Liver (tissue), 9 donors: Measurements from ENCODE around the gene TNNT3. TPM values are rescaled to one million over a fixed set of nuclear protein-coding genes. Genes with fewer than 3 reads are reported as not detected.

Experiments
- DNase-seq: peaks from one replicate; pipeline ENCODE4 v3.0.0-alpha.2; 2017; ENCODE audit warnings: low spot score
- H3K27ac ChIP-seq, 2 donors: one replicate each; pipeline ENCODE4 v1.7.0; 2013; ENCODE audit warnings: inconsistent platforms in 2 of 2, low read length in 2 of 2, control low read depth in 1 of 2, low read depth in 1 of 2, mild to moderate bottlenecking in 1 of 2
- H3K27me3 ChIP-seq, 4 donors: one replicate each; pipeline versions ENCODE4 v1.6.1 to v1.7.0; 2013; ENCODE audit warnings: low read length in 3 of 4, inconsistent platforms in 1 of 4, mild to moderate bottlenecking in 1 of 4, moderate library complexity in 1 of 4; ENCODE audit not compliant: control insufficient read depth in 4 of 4, insufficient read depth in 4 of 4
- H3K36me3 ChIP-seq, 4 donors: one replicate each; pipeline versions ENCODE4 v1.6.1 to v1.7.0; 2013; ENCODE audit warnings: low read length in 3 of 4, mild to moderate bottlenecking in 3 of 4, low read depth in 1 of 4, moderate library complexity in 1 of 4; ENCODE audit not compliant: control insufficient read depth in 4 of 4, insufficient read depth in 3 of 4
- H3K4me1 ChIP-seq, 4 donors: one replicate each; pipeline versions ENCODE4 v1.6.1 to v1.7.0; 2013; ENCODE audit warnings: low read length in 3 of 4, mild to moderate bottlenecking in 3 of 4, moderate library complexity in 1 of 4; ENCODE audit not compliant: control insufficient read depth in 4 of 4, insufficient read depth in 4 of 4
- H3K4me3 ChIP-seq, 3 donors: one replicate each; pipeline versions ENCODE4 v1.6.1 to v1.7.0; 2013; ENCODE audit warnings: low read length in 3 of 3, control low read depth in 1 of 3, low read depth in 1 of 3, mild to moderate bottlenecking in 1 of 3
- H3K9ac ChIP-seq, 2 donors: one replicate each; pipeline ENCODE4 v1.7.0; 2013; ENCODE audit warnings: low read length in 2 of 2, mild to moderate bottlenecking in 2 of 2, moderate library complexity in 2 of 2, control low read depth in 1 of 2, low read depth in 1 of 2
- H3K9me3 ChIP-seq, 4 donors: one replicate each; pipeline versions ENCODE4 v1.6.1 to v1.7.0; 2013; ENCODE audit warnings: low read length in 3 of 4; ENCODE audit not compliant: control insufficient read depth in 4 of 4
- EGR1 ChIP-seq, 2 donors: IDR thresholded peaks; 2 replicates each; pipeline ENCODE4 v1.6.1; 2016 to 2018; ENCODE audit warnings: antibody characterized with exemption in 2 of 2, low read depth in 2 of 2
- FOXA1 ChIP-seq: IDR thresholded peaks from 2 replicates; pipeline ENCODE4 v1.6.1; 2016; ENCODE audit warnings: antibody characterized with exemption
- GABPA ChIP-seq, 2 donors: IDR thresholded peaks in 1 of 2; conservative IDR thresholded peaks in 1 of 2; 2 replicates each; pipeline ENCODE4 v1.6.1; 2016; ENCODE audit warnings: antibody characterized with exemption in 2 of 2, mild to moderate bottlenecking in 1 of 2, moderate library complexity in 1 of 2
- HNF4A ChIP-seq, 2 donors: conservative IDR thresholded peaks; 2 replicates each; pipeline ENCODE4 v1.6.1; 2016; ENCODE audit warnings: antibody characterized with exemption in 2 of 2, mild to moderate bottlenecking in 2 of 2
- HNF4G ChIP-seq: IDR thresholded peaks from 2 replicates; pipeline ENCODE4 v1.6.1; 2016; ENCODE audit warnings: antibody characterized with exemption
- NR2F2 ChIP-seq: IDR thresholded peaks from 2 replicates; pipeline ENCODE4 v1.6.1; 2016; ENCODE audit warnings: antibody characterized with exemption
- RAD21 ChIP-seq, 2 donors: IDR thresholded peaks; 2 replicates each; pipeline ENCODE4 v1.6.1; 2016; ENCODE audit warnings: antibody characterized with exemption in 2 of 2, mild to moderate bottlenecking in 2 of 2
- REST ChIP-seq: IDR thresholded peaks from 2 replicates; pipeline ENCODE4 v1.6.1; 2016; ENCODE audit warnings: antibody characterized with exemption, mild to moderate bottlenecking
- RXRA ChIP-seq, 2 donors: IDR thresholded peaks; 2 replicates each; pipeline ENCODE4 v1.6.1; 2017 to 2018; ENCODE audit warnings: antibody characterized with exemption in 2 of 2, mild to moderate bottlenecking in 1 of 2
- SP1 ChIP-seq: IDR thresholded peaks from 2 replicates; pipeline ENCODE4 v1.6.1; 2018; ENCODE audit warnings: antibody characterized with exemption, mild to moderate bottlenecking
- TAF1 ChIP-seq: conservative IDR thresholded peaks from 2 replicates; pipeline ENCODE4 v1.6.1; 2016; ENCODE audit warnings: antibody characterized with exemption, mild to moderate bottlenecking
- ZBTB33 ChIP-seq: IDR thresholded peaks from 2 replicates; pipeline ENCODE4 v1.6.1; 2016; ENCODE audit warnings: antibody characterized with exemption
- WGBS: extraction: QIAGEN DNeasy Blood & Tissue Kit; methylation state at CpG from one replicate; pipeline ENCODE4 v1.1.7; 2013; 5-methylcytosine and 5-hydroxymethylcytosine counted together
- polyA plus RNA-seq, 2 donors: library from polyadenylated mRNA; stranded (reverse) in 1 of 2; unstranded in 1 of 2; fragments of 200-250 nt in 1 of 2; fragments of >200 nt in 1 of 2; fragmentation: Nextera tagmentation in 1 of 2; extraction: Ambion mirVana in 1 of 2; gene quantifications; one replicate each; pipeline versions ENCODE4 v1.2.1 to v1.2.3, GENCODE V29; 2013 to 2015
- total RNA-seq, 2 donors: library from RNA; depleted of rRNA; stranded (reverse); fragments of >200 nt; gene quantifications; one replicate each; pipeline ENCODE4 v1.2.3, GENCODE V29; 2014
- TF ChIP-seq, protein P1 (sequence below): IDR thresholded peaks from 2 replicates; pipeline ENCODE4 v1.6.1; 2016; ENCODE audit warnings: antibody characterized with exemption
- TF ChIP-seq, protein P2 (sequence below): fragments of 150-350 bp; IDR thresholded peaks from 2 replicates; pipeline ENCODE4 v1.5.1; 2017; ENCODE audit warnings: improper control_type of control experiment, low read depth, low read length; ENCODE audit not compliant: missing input control
- donor health status: healthy.
- donor health status: healthy.
- donor health status: healthy.
- donor health status: healthy.
- donor health status: healthy.

The TNNT3 gene
- total and polyA plus RNA-seq, 4 donors, result 0.06 to 0.14 TPM; not detected in 2

DNA sequence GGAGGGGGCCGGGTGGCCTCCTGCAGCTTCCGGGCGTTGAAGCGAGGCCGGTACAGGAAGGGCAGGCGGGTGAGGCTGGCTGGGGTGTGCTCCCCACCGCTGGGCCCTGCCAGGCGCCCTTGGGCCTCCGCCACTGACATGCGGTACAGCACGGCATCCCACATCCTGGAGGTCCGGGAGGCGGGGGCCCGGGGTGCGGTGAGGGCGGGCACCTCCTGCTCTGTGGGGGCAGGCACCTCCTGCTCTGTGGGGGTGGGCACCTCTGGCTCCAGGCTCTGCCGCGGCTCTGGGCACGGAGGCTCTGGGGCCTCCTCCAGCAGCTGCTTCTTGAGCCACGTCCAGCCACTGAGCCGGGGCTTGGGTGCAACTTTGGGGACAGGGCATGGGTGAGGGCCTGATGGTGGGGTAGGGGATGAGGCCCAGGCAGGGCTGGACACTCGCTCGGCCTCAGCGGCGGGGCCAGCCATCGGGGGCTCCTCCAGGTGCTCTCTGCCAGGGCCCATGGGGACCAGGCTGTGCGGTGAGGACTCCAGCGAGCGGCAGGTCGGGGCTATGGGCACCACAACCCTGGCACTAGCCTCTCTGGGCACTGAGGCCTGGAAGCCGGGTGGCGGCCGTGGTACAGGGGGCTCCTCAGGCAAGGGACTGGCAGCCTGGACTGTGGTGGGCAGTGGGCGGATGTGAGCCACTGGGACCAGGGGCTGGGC is 30.1 kb upstream of the TNNT3 start:
- Histone ChIP-seq H3K4me3 (no peak overlapping the region), H3K27ac (no peak overlapping the region), H3K36me3 (no peaks in the 10 kb centered on the region), H3K9ac (no peak overlapping the region), H3K9me3 (no peaks in the 10 kb centered on the region), H3K27me3 (no peaks in the 10 kb centered on the region), H3K4me1 (peaks cover 0 to 6% (median 0%) of the 10 kb centered on the region in 4 donors)
- TF ChIP-seq FOXA1 (no peak), ZBTB33 (no peak), NR2F2 (no peak), SP1 (no peak)
- 79% methylated on average over 34 of the region's 34 CpGs for WGBS
- DNase-seq, result no peak

DNA sequence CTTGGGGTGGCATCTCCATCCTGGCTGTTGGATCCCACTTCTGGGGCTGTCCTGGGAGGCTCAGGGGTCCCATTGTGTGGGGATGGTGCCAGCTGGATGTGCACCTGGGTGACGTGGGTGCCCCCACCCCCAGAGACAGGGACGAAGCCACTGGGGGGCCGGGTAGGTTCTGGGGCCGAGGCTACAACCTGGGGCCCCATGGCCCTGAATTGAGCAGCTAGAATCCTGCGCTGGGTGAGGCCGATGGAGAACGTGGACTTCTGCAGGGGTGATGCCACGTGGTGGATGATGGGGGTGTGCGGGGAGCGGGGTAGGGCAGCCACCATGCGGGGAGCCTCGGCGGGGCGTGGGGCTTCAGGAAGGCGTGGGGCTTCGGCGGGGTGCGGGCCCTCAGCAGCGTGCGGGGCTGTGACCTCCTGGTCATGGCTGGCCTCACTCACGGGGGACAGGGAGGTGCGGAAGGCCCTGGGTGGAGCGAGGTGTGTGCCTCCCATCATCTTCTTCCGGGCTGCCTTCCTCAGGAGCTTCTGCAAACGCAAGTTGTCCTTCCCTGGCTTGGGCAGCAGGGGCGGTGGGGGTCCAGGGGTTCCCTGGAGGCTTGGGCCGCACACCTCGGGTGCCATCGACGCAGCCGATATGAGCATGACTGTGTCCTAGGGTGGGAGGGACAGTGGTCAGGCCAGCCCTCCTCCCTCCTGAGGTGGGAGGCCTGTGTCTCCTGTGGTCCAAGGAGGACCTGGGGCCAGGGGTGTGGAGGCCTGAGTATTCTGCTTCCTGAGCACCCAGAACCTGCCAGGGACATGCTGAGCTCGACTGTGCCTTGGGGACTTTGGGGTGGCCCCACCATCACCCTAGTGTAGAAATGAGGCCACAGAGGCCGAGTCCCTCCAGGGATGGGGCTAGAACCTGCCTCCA is 29.3 kb upstream of the TNNT3 start:
- H3K27me3 ChIP-seq, result no peaks in the 10 kb centered on the region
- no peak for DNase-seq
- no peaks in the 10 kb centered on the region for H3K36me3 ChIP-seq
- TF ChIP-seq HNF4G, result no peak
- no peak for TF ChIP-seq FOXA1
- no peak for TF ChIP-seq RAD21 (IDR thresholded peaks at IDR 0.05)
- TF ChIP-seq TAF1, result no peak
- TF ChIP-seq EGR1 (IDR thresholded peaks at IDR 0.05; ENCODE audit: low read depth in 2 of 2), result no peak
- TF ChIP-seq, protein P1, sequence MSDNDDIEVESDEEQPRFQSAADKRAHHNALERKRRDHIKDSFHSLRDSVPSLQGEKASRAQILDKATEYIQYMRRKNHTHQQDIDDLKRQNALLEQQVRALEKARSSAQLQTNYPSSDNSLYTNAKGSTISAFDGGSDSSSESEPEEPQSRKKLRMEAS, result no peak
- TF ChIP-seq REST, result no peak
- TF ChIP-seq RXRA (IDR thresholded peaks at IDR 0.05), result no peak
- TF ChIP-seq HNF4A (conservative IDR thresholded peaks at IDR 0.05), result no peak
- TF ChIP-seq NR2F2, result no peak
- TF ChIP-seq GABPA (IDR thresholded peaks at IDR 0.05 in 1 of 2, conservative IDR thresholded peaks at IDR 0.05 in 1 of 2), result no peak
- TF ChIP-seq, protein P2, sequence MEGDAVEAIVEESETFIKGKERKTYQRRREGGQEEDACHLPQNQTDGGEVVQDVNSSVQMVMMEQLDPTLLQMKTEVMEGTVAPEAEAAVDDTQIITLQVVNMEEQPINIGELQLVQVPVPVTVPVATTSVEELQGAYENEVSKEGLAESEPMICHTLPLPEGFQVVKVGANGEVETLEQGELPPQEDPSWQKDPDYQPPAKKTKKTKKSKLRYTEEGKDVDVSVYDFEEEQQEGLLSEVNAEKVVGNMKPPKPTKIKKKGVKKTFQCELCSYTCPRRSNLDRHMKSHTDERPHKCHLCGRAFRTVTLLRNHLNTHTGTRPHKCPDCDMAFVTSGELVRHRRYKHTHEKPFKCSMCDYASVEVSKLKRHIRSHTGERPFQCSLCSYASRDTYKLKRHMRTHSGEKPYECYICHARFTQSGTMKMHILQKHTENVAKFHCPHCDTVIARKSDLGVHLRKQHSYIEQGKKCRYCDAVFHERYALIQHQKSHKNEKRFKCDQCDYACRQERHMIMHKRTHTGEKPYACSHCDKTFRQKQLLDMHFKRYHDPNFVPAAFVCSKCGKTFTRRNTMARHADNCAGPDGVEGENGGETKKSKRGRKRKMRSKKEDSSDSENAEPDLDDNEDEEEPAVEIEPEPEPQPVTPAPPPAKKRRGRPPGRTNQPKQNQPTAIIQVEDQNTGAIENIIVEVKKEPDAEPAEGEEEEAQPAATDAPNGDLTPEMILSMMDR, result no peak
- no peak overlapping the region for H3K27ac ChIP-seq
- no peak overlapping the region for H3K9ac ChIP-seq
- no peaks in the 10 kb centered on the region for H3K9me3 ChIP-seq
- H3K4me3 ChIP-seq, result no peak overlapping the region
- WGBS, result 85% methylated on average over 33 of the region's 33 CpGs
- peaks cover 0 to 6% (median 0%) of the 10 kb centered on the region in 4 donors for H3K4me1 ChIP-seq
